GM12878 (cell line): ENCODE data around the gene SLF2. TPM values are rescaled to one million over a fixed set of nuclear protein-coding genes. Genes with fewer than 3 reads are reported as not detected.

ENCODE experiments used
- ATAC-seq: fragments of 200-7000 bp; cut with Tn5 transposase; 3 replicates; pipeline ENCODE4 v1.9.1; 2020; ENCODE audit warnings: mild to moderate bottlenecking, moderate library complexity
- BruUV-seq: library from RNA; stranded (reverse); fragments of 400-500 nt; replicated peaks from 2 replicates; lab custom pipeline; 2021; lab: Mats Ljungman, UMichigan
- CTCF ChIA-PET: fragments of 300-600 bp; sonication (Branson Sonifier 250); formaldehyde crosslinking; extraction: SDS; loops from one replicate; lab custom pipeline; 2021; ENCODE audit warnings: inconsistent platforms; lab: Yijun Ruan, JAX
- POLR2A ChIA-PET: fragments of 350-600 bp; formaldehyde crosslinking; extraction: SDS; loops from one replicate; lab custom pipeline; 2021; ENCODE audit warnings: inconsistent platforms; lab: Charles Lee
- RAD21 ChIA-PET: fragments of 300-600 bp; sonication (Branson Sonifier 250); formaldehyde crosslinking; loops from one replicate; lab custom pipeline; 2023; ENCODE audit warnings: antibody characterized with exemption; ENCODE audit not compliant: unreplicated experiment; lab: Charles Lee
- SMC1A ChIA-PET: fragments of 300-600 bp; sonication (Branson Sonifier 250); formaldehyde crosslinking; loops from one replicate; lab custom pipeline; 2023; ENCODE audit not compliant: unreplicated experiment, uncharacterized antibody; lab: Charles Lee
- DNase-seq: peaks from one replicate; pipeline ENCODE4 v3.0.0-alpha.2; 2011; ENCODE audit warnings: low read depth, low spot score
- FAIRE-seq: peaks from 3 replicates; lab custom pipeline; 2011; peaks lifted over from hg19 to GRCh38; lab: Jason Lieb, UNC
- H2AFZ ChIP-seq: 2 replicates; pipeline ENCODE4 v1.6.0; 2011; ENCODE audit warnings: low read depth, low read length, control low read depth; ENCODE audit not compliant: control insufficient read depth
- H3K27ac ChIP-seq: 2 replicates; pipeline ENCODE4 v1.5.1; 2011; ENCODE audit warnings: control low read depth; ENCODE audit not compliant: control insufficient read depth, insufficient read depth
- H3K27me3 ChIP-seq, 2 experiments: replicated peaks in 1 of 2; 2 replicates each; pipeline versions ENCODE4 v1.6.0 to v1.6.1; 2011; ENCODE audit warnings: low read length in 1 of 2; ENCODE audit not compliant: control insufficient read depth in 2 of 2, insufficient read depth in 2 of 2
- H3K36me3 ChIP-seq, 2 experiments: 2 replicates each; pipeline ENCODE4 v1.5.1; 2011; ENCODE audit warnings: low read length in 1 of 2; ENCODE audit not compliant: control insufficient read depth in 2 of 2, insufficient read depth in 2 of 2
- H3K4me1 ChIP-seq: 2 replicates; pipeline ENCODE4 v1.6.1; 2011; ENCODE audit warnings: mild to moderate bottlenecking, low read length, moderate library complexity, mixed read lengths; ENCODE audit not compliant: control insufficient read depth, insufficient read depth
- H3K4me2 ChIP-seq: 2 replicates; pipeline ENCODE4 v1.6.0; 2011; ENCODE audit warnings: control low read depth; ENCODE audit not compliant: control insufficient read depth, insufficient read depth
- H3K4me3 ChIP-seq: fragments of 200-600 bp; sonication (generic); 2 replicates; pipeline ENCODE4 v1.5.1; 2016
- H3K79me2 ChIP-seq: 2 replicates; pipeline ENCODE4 v1.6.0; 2011; ENCODE audit warnings: low read length; ENCODE audit not compliant: control insufficient read depth, insufficient read depth
- H3K9ac ChIP-seq: 2 replicates; pipeline ENCODE4 v1.8.0; 2011; ENCODE audit warnings: low read length, control low read depth, mixed read lengths; ENCODE audit not compliant: control insufficient read depth, insufficient read depth
- H3K9me3 ChIP-seq: replicated peaks from 3 replicates; pipeline ENCODE4 v1.5.1; 2011; ENCODE audit warnings: mild to moderate bottlenecking, low read length; ENCODE audit not compliant: control insufficient read depth, insufficient read depth
- H4K20me1 ChIP-seq: 2 replicates; pipeline ENCODE4 v1.6.0; 2011; ENCODE audit not compliant: control insufficient read depth, insufficient read depth
- FOS ChIP-seq: IDR thresholded peaks from 3 replicates; pipeline ENCODE4 v1.6.1; 2011; ENCODE audit warnings: borderline replicate concordance; ENCODE audit not compliant: insufficient read length; ENCODE audit errors: extremely low read depth
- HDAC2 ChIP-seq: fragments of 200-600 bp; sonication (generic); IDR thresholded peaks from 2 replicates; pipeline ENCODE4 v1.6.1; 2017
- KLF5 ChIP-seq: fragments of 450-650 bp; IDR thresholded peaks from 2 replicates; pipeline ENCODE4 v1.6.1; 2014; ENCODE audit warnings: mild to moderate bottlenecking; ENCODE audit not compliant: partially characterized antibody
- MEF2B ChIP-seq: fragments of 450-650 bp; IDR thresholded peaks from 2 replicates; pipeline ENCODE4 v1.6.1; 2018; ENCODE audit warnings: mild to moderate bottlenecking, moderate library complexity; ENCODE audit not compliant: partially characterized antibody, poor library complexity, severe bottlenecking
- POLR2AphosphoS2 ChIP-seq: IDR thresholded peaks from 2 replicates; pipeline ENCODE4 v1.6.1; 2011; ENCODE audit warnings: low read depth, mild to moderate bottlenecking, low read length, improper control_type of control experiment, moderate library complexity
- STAT1 ChIP-seq: fragments of 450-650 bp; conservative IDR thresholded peaks from 2 replicates; pipeline ENCODE4 v1.6.1; 2014; ENCODE audit warnings: antibody characterized with exemption, mild to moderate bottlenecking
- TARDBP ChIP-seq: IDR thresholded peaks from 2 replicates; pipeline ENCODE4 v1.6.1; 2016; ENCODE audit warnings: borderline replicate concordance
- WGBS: methylation state at CpG from one replicate; pipeline ENCODE4 v1.1.6; 2016; ENCODE audit warnings: low lambda C conversion rate; ENCODE audit not compliant: insufficient replicate concordance, insufficient coverage; ENCODE audit errors: missing lambda C conversion rate; 5-methylcytosine and 5-hydroxymethylcytosine counted together
- in situ Hi-C: fragments of 300-500 bp; cut with MboI; formaldehyde crosslinking; loops from 9 replicates; pipeline ENCODE4 v1.14.3; 2018; ENCODE audit warnings: mixed read lengths
- intact Hi-C: fragments of 100-400 bp; cut with micrococcal nuclease; formaldehyde crosslinking; loops from one replicate; pipeline ENCODE4 v1.14.2; 2022; ENCODE audit not compliant: unreplicated experiment
- polyA plus RNA-seq, 11 experiments: library from polyadenylated mRNA; depleted of rRNA in 4 of 11; unstranded in 6 of 11; stranded (reverse) in 5 of 11; fragments of >200 nt; fragmentation: Nextera tagmentation in 4 of 11; fragmentation: Illumina TruSeq in 1 of 11; extraction: Ambion mirVana in 4 of 11; extraction: Trizol in 1 of 11; gene quantifications; 1 replicate in 1 of 11; 2 replicates in 10 of 11; pipeline versions ENCODE4 v1.2.1 to v1.2.3, GENCODE V29; 2011 to 2016; ENCODE audit warnings: inconsistent platforms in 2 of 11, missing spikeins in 2 of 11, low read depth in 1 of 11
- total RNA-seq, 4 experiments: library from RNA; depleted of rRNA in 3 of 4; stranded (reverse); fragments of >200 nt in 3 of 4; fragmentation: Illumina TruSeq in 1 of 4; extraction: Trizol in 1 of 4; gene quantifications; 2 replicates each; pipeline versions ENCODE4 v1.2.1 to v1.2.3, GENCODE V29; 2013 to 2021
- TF ChIP-seq, protein P1 (sequence below): IDR thresholded peaks from 2 replicates; pipeline ENCODE4 v1.6.1; 2012; ENCODE audit warnings: low read depth, low read length, improper control_type of control experiment
- TF ChIP-seq, protein P2 (sequence below): fragments of 450-650 bp; IDR thresholded peaks from 2 replicates; pipeline ENCODE4 v1.6.1; 2017; ENCODE audit warnings: antibody characterized with exemption, mild to moderate bottlenecking, moderate library complexity
- TF ChIP-seq, protein P3 (sequence below): IDR thresholded peaks from 2 replicates; pipeline ENCODE4 v1.6.1; 2012; ENCODE audit warnings: improper control_type of control experiment, low read depth, low read length; ENCODE audit not compliant: insufficient replicate concordance

The SLF2 gene
- total and polyA plus RNA-seq, 10 of the 15 experiments (the other 5 are each of a cell fraction or from before 2014, with no cell fraction given), result 3.0 to 25.2 (median 17.9) TPM

GRCh38 chr10:100873146-100873826 is 39.5 kb upstream of the SLF2 start (continued):
- TF ChIP-seq, protein P1, sequence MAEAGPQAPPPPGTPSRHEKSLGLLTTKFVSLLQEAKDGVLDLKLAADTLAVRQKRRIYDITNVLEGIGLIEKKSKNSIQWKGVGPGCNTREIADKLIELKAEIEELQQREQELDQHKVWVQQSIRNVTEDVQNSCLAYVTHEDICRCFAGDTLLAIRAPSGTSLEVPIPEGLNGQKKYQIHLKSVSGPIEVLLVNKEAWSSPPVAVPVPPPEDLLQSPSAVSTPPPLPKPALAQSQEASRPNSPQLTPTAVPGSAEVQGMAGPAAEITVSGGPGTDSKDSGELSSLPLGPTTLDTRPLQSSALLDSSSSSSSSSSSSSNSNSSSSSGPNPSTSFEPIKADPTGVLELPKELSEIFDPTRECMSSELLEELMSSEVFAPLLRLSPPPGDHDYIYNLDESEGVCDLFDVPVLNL, result no peak
- TF ChIP-seq FOS (no peak), POLR2AphosphoS2 (no peak), STAT1 (no peak)

GRCh38 chr10:100873827-100874326 is 38.9 kb upstream of the SLF2 start:
- CTCF ChIA-PET, result interaction anchor here (0.6 to 1.3 kb wide), 4 partner anchors 22 to 352 kb away, joined by 3 to 5 read pairs (median 3); no protein-coding TSS in a partner anchor
- Histone ChIP-seq H3K4me2 (no peak overlapping the region), H3K4me1 (no peaks in the 10 kb centered on the region), H3K27me3 (no peaks in the 10 kb centered on the region; a peak in 1 of 4 replicates), H3K9me3 (no peaks in the 10 kb centered on the region), H3K79me2 (no peaks in the 10 kb centered on the region), H2AFZ (no peak overlapping the region), H3K9ac (no peak overlapping the region), H3K36me3 (no peaks in the 10 kb centered on the region), H4K20me1 (no peaks in the 10 kb centered on the region), H3K27ac (no peak overlapping the region), H3K4me3 (no peak overlapping the region)
- RAD21 ChIA-PET, result interaction anchor here (0.9 kb wide), 1 partner anchor 146 kb away, joined by 3 read pairs; no protein-coding TSS in a partner anchor
- WGBS, result 33% methylated on average over 14 of the region's 14 CpGs
- ATAC-seq (no peak), FAIRE-seq (no peak), DNase-seq (no peak)
- SMC1A ChIA-PET, result no interaction called here
- BruUV-seq, result no TSS peak
- POLR2A ChIA-PET, result no interaction called here
- intact Hi-C loops, result loop anchor here (10.0 kb wide), 2 partner anchors 129 to 439 kb away; partner anchors contain the start of gene PAX2
- in situ Hi-C loops, result loop anchor here (5.0 kb wide), 1 partner anchor 202 kb away; no protein-coding TSS in a partner anchor
- TF ChIP-seq KLF5 (no peak), HDAC2 (no peak), TARDBP (no peak), STAT1 (no peak), MEF2B (no peak)
- TF ChIP-seq, protein P2, sequence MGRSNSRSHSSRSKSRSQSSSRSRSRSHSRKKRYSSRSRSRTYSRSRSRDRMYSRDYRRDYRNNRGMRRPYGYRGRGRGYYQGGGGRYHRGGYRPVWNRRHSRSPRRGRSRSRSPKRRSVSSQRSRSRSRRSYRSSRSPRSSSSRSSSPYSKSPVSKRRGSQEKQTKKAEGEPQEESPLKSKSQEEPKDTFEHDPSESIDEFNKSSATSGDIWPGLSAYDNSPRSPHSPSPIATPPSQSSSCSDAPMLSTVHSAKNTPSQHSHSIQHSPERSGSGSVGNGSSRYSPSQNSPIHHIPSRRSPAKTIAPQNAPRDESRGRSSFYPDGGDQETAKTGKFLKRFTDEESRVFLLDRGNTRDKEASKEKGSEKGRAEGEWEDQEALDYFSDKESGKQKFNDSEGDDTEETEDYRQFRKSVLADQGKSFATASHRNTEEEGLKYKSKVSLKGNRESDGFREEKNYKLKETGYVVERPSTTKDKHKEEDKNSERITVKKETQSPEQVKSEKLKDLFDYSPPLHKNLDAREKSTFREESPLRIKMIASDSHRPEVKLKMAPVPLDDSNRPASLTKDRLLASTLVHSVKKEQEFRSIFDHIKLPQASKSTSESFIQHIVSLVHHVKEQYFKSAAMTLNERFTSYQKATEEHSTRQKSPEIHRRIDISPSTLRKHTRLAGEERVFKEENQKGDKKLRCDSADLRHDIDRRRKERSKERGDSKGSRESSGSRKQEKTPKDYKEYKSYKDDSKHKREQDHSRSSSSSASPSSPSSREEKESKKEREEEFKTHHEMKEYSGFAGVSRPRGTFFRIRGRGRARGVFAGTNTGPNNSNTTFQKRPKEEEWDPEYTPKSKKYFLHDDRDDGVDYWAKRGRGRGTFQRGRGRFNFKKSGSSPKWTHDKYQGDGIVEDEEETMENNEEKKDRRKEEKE, result no peak
- TF ChIP-seq, protein P3, sequence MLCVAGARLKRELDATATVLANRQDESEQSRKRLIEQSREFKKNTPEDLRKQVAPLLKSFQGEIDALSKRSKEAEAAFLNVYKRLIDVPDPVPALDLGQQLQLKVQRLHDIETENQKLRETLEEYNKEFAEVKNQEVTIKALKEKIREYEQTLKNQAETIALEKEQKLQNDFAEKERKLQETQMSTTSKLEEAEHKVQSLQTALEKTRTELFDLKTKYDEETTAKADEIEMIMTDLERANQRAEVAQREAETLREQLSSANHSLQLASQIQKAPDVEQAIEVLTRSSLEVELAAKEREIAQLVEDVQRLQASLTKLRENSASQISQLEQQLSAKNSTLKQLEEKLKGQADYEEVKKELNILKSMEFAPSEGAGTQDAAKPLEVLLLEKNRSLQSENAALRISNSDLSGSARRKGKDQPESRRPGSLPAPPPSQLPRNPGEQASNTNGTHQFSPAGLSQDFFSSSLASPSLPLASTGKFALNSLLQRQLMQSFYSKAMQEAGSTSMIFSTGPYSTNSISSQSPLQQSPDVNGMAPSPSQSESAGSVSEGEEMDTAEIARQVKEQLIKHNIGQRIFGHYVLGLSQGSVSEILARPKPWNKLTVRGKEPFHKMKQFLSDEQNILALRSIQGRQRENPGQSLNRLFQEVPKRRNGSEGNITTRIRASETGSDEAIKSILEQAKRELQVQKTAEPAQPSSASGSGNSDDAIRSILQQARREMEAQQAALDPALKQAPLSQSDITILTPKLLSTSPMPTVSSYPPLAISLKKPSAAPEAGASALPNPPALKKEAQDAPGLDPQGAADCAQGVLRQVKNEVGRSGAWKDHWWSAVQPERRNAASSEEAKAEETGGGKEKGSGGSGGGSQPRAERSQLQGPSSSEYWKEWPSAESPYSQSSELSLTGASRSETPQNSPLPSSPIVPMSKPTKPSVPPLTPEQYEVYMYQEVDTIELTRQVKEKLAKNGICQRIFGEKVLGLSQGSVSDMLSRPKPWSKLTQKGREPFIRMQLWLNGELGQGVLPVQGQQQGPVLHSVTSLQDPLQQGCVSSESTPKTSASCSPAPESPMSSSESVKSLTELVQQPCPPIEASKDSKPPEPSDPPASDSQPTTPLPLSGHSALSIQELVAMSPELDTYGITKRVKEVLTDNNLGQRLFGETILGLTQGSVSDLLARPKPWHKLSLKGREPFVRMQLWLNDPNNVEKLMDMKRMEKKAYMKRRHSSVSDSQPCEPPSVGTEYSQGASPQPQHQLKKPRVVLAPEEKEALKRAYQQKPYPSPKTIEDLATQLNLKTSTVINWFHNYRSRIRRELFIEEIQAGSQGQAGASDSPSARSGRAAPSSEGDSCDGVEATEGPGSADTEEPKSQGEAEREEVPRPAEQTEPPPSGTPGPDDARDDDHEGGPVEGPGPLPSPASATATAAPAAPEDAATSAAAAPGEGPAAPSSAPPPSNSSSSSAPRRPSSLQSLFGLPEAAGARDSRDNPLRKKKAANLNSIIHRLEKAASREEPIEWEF, result no peak
